Measurements from ENCODE around the gene TAMALIN.

The TAMALIN gene

GRCh38 chr12:52063981-52064649 lies 57.4 kb downstream of the TAMALIN start:
- H3K4me3 ChIP-seq (ENCODE audit: low read depth in 1 of 2, low read length in 2 of 2): no peak overlapping the region
- TF ChIP-seq CTCF (IDR thresholded peaks at IDR 0.05; ENCODE audit: borderline replicate concordance, extremely low read depth, low read length, poor library complexity, severe bottlenecking): no peak
- TF ChIP-seq EZH2 (IDR thresholded peaks at IDR 0.05; ENCODE audit: borderline replicate concordance, low read depth, low read length, severe bottlenecking): no peak
- H4K20me1 ChIP-seq (ENCODE audit: insufficient read depth, low read length): no peaks in the 10 kb centered on the region; the same call in 1 of the 2 replicates
- H3K36me3 ChIP-seq (ENCODE audit: insufficient read depth, low read length): no peaks in the 10 kb centered on the region
- ATAC-seq (ENCODE audit: insufficient read depth, low read depth) (no peak), DNase-seq (no peak)
- H3K4me2 ChIP-seq (ENCODE audit: insufficient read depth, low read length): no peak overlapping the region
- no peaks in the 10 kb centered on the region for H3K79me2 ChIP-seq (ENCODE audit: insufficient read depth, low read length)
- H3K27ac ChIP-seq (ENCODE audit: low read length): no peak overlapping the region
- H3K4me1 ChIP-seq (ENCODE audit: insufficient read depth, low read length): peaks cover 3% of the 10 kb centered on the region
- no peak overlapping the region for H3K9ac ChIP-seq (ENCODE audit: low read depth, low read length)
- no peaks in the 10 kb centered on the region for H3K9me3 ChIP-seq (ENCODE audit: insufficient read depth, low read length, severe bottlenecking)
- H3K27me3 ChIP-seq (ENCODE audit: insufficient read depth, low read length, poor library complexity): no peaks in the 10 kb centered on the region
- no peak overlapping the region for H2AFZ ChIP-seq (ENCODE audit: low read depth, low read length)

Measured in DND-41 (cell line).